CD14-positive monocyte (primary cell): ENCODE results near the gene ZNF181. TPM values are rescaled to one million over a fixed set of nuclear protein-coding genes. Genes with fewer than 3 reads are reported as not detected.
A peak's percentile ranks its signal among the peaks of the same experiment; 100 is the strongest.

Experiments
- DNase-seq, 3 donors: peaks; one replicate each; pipeline ENCODE4 v3.0.0-alpha.2; 2011 to 2022
- H2AFZ ChIP-seq: 2 replicates; pipeline ENCODE4 v1.6.0; 2012; ENCODE audit warnings: mild to moderate bottlenecking, low read depth, low read length, inconsistent platforms; ENCODE audit not compliant: insufficient read depth, poor library complexity, severe bottlenecking
- H3K27ac ChIP-seq, 2 donors: 1 replicate in 1 of 2; 2 replicates in 1 of 2; pipeline ENCODE4 v1.5.1; 2012 to 2013; ENCODE audit warnings: low read length in 2 of 2, control low read depth in 1 of 2, inconsistent platforms in 1 of 2, low read depth in 1 of 2, mild to moderate bottlenecking in 1 of 2
- H3K27me3 ChIP-seq, 2 donors: one replicate each; pipeline versions ENCODE4 v1.6.0 to v1.6.1; 2011 to 2013; ENCODE audit warnings: low read length in 2 of 2; ENCODE audit not compliant: control insufficient read depth in 2 of 2, insufficient read depth in 2 of 2
- H3K36me3 ChIP-seq, 2 donors: replicated peaks in 1 of 2; 1 replicate in 1 of 2; 2 replicates in 1 of 2; pipeline versions ENCODE4 v1.5.1 to v1.6.1; 2012 to 2013; ENCODE audit warnings: low read length in 2 of 2, control low read depth in 1 of 2, inconsistent platforms in 1 of 2, mild to moderate bottlenecking in 1 of 2; ENCODE audit not compliant: insufficient read depth in 2 of 2, control insufficient read depth in 1 of 2
- H3K4me1 ChIP-seq, 2 donors: 1 replicate in 1 of 2; 2 replicates in 1 of 2; pipeline versions ENCODE4 v1.5.1 to v1.6.1; 2012 to 2013; ENCODE audit warnings: low read length in 2 of 2, control low read depth in 1 of 2, inconsistent platforms in 1 of 2, mild to moderate bottlenecking in 1 of 2, moderate library complexity in 1 of 2; ENCODE audit not compliant: insufficient read depth in 2 of 2, control insufficient read depth in 1 of 2
- H3K4me2 ChIP-seq: replicated peaks from 2 replicates; pipeline ENCODE3; 2012; ENCODE audit warnings: low read length, moderate library complexity, mild to moderate bottlenecking; ENCODE audit not compliant: poor library complexity, severe bottlenecking; ENCODE audit errors: extremely low read depth
- H3K4me3 ChIP-seq, 3 experiments: fragments of 200-600 bp in 1 of 3; sonication (generic) in 1 of 3; replicated peaks in 1 of 3; 1 replicate in 2 of 3; 2 replicates in 1 of 3; pipeline ENCODE4 v1.5.1; 2011 to 2013; ENCODE audit warnings: low read length in 3 of 3, mild to moderate bottlenecking in 3 of 3, control low read depth in 2 of 3, low read depth in 2 of 3, inconsistent platforms in 1 of 3, moderate library complexity in 1 of 3
- H3K79me2 ChIP-seq: 2 replicates; pipeline ENCODE4 v1.6.0; 2012; ENCODE audit warnings: mild to moderate bottlenecking, control low read depth, inconsistent platforms, low read length, moderate library complexity; ENCODE audit not compliant: insufficient read depth
- H3K9ac ChIP-seq: 2 replicates; pipeline ENCODE4 v1.6.0; 2017; ENCODE audit warnings: low read length, mild to moderate bottlenecking; ENCODE audit not compliant: insufficient read depth, poor library complexity, severe bottlenecking
- H3K9me3 ChIP-seq, 2 donors: replicated peaks in 1 of 2; 1 replicate in 1 of 2; 2 replicates in 1 of 2; pipeline versions ENCODE4 v1.5.1 to v1.6.1; 2012 to 2013; ENCODE audit warnings: low read length in 2 of 2, control low read depth in 1 of 2; ENCODE audit not compliant: control insufficient read depth in 1 of 2, insufficient read depth in 1 of 2
- H4K20me1 ChIP-seq: 2 replicates; pipeline ENCODE4 v1.6.0; 2012; ENCODE audit warnings: mild to moderate bottlenecking, low read length, control low read depth, moderate library complexity; ENCODE audit not compliant: insufficient read depth
- H3K27ac Mint-ChIP-seq, 7 donors: one replicate each; pipeline ENCODE4 v1.8.0; 2020; ENCODE audit warnings: mild to moderate bottlenecking in 7 of 7, mixed read lengths in 7 of 7, moderate library complexity in 6 of 7, inconsistent platforms in 2 of 7
- H3K27me3 Mint-ChIP-seq, 3 donors: one replicate each; pipeline ENCODE4 v1.8.0; 2021 to 2022; ENCODE audit warnings: low read depth in 3 of 3, mild to moderate bottlenecking in 3 of 3, mixed read lengths in 3 of 3, moderate library complexity in 3 of 3, inconsistent platforms in 1 of 3
- H3K36me3 Mint-ChIP-seq, 2 donors: one replicate each; pipeline ENCODE4 v1.8.0; 2020; ENCODE audit warnings: mixed read lengths in 2 of 2, inconsistent platforms in 1 of 2, mild to moderate bottlenecking in 1 of 2
- H3K4me1 Mint-ChIP-seq: one replicate; pipeline ENCODE4 v1.8.0; 2020; ENCODE audit warnings: mild to moderate bottlenecking, mixed read lengths
- H3K4me3 Mint-ChIP-seq, 2 donors: one replicate each; pipeline ENCODE4 v1.8.0; 2020; ENCODE audit warnings: mild to moderate bottlenecking in 2 of 2, mixed read lengths in 2 of 2, moderate library complexity in 1 of 2
- H3K9me3 Mint-ChIP-seq, 7 donors: one replicate each; pipeline ENCODE4 v1.8.0; 2020 to 2022; ENCODE audit warnings: mixed read lengths in 7 of 7, mild to moderate bottlenecking in 6 of 7, moderate library complexity in 6 of 7, inconsistent platforms in 2 of 7
- WGBS: methylation state at CpG from one replicate; pipeline ENCODE4 v1.1.5; 2013; ENCODE audit warnings: missing lambda C conversion rate; ENCODE audit not compliant: insufficient coverage; 5-methylcytosine and 5-hydroxymethylcytosine counted together
- intact Hi-C, 2 donors: fragments of 100-400 bp; cut with micrococcal nuclease; formaldehyde crosslinking; loops; one replicate each; pipeline versions ENCODE4 v1.15.0 to v1.15.1; 2023
- polyA plus RNA-seq, 3 donors: library from polyadenylated mRNA; depleted of rRNA in 1 of 3; unstranded in 2 of 3; stranded (reverse) in 1 of 3; fragments of 300-500 nt in 2 of 3; fragments of >200 nt in 1 of 3; fragmentation: Illumina TruSeq in 2 of 3; gene quantifications; 1 replicate in 2 of 3; 2 replicates in 1 of 3; pipeline ENCODE4 v1.2.3, GENCODE V29; 2012 to 2021
- TF ChIP-seq, protein P1 (sequence below): fragments of 200-600 bp; IDR thresholded peaks from one replicate; pipeline ENCODE4 v1.8.0; 2022; ENCODE audit warnings: antibody characterized with exemption, mild to moderate bottlenecking

The ZNF181 gene
- polyA plus RNA-seq, 3 donors: 2.3 to 5.7 (median 3.0) TPM

DNA sequence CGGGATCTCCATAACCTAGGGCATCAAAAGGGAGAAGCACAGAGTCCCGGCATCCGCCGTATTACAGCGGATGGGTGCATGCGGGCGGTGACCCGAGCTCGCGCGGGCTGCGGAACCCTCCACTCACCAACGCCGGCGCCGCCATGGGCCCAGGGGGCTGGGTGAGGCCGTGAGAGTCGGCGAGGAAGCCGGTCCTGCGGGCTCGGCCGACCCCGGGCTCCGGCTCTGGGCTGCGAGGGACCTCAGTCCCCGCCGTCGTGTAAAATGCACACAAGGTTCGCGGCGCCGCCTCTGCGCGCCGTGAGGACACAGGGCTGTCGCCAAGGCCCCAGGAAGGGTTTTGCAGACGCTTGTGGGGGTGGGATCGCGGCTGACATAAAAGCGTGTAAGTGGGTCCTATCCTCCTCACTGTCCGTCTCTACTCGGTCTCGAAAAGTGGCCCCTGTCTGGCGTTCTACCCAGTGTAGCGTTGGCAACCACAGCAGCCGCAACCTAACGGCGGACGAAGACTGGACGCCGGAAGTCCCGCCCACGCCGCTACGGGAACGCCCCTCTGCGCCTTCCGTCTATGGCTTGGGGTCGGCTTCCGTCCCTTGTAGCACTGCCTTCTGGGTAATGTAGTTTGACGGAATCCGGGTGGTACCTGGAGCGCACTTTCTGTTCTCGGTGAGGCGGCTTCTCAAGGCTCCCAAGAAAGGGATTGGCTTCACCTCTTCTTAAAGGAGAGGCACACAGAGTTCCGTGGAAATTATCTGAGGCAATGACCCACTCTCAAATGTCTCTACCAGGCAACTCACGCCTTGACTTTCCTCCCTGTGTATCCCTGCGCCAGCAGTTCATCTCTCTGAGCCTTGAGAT lies 38.9 kb downstream of the ZNF181 start, which contains the start of gene ZNF599:
Gene ZNF599 (minus strand): TSS at position 519 of the 858 bp plus-strand sequence. CDS start 374 bp downstream, at position 145.
- TF ChIP-seq, protein P1, sequence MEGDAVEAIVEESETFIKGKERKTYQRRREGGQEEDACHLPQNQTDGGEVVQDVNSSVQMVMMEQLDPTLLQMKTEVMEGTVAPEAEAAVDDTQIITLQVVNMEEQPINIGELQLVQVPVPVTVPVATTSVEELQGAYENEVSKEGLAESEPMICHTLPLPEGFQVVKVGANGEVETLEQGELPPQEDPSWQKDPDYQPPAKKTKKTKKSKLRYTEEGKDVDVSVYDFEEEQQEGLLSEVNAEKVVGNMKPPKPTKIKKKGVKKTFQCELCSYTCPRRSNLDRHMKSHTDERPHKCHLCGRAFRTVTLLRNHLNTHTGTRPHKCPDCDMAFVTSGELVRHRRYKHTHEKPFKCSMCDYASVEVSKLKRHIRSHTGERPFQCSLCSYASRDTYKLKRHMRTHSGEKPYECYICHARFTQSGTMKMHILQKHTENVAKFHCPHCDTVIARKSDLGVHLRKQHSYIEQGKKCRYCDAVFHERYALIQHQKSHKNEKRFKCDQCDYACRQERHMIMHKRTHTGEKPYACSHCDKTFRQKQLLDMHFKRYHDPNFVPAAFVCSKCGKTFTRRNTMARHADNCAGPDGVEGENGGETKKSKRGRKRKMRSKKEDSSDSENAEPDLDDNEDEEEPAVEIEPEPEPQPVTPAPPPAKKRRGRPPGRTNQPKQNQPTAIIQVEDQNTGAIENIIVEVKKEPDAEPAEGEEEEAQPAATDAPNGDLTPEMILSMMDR: no peak
- Histone ChIP-seq H2AFZ (peak within 1 kb of the TSS; percentile 94), H3K4me1 (peaks cover 11 to 13% of the 10 kb centered on the region in 2 donors), H4K20me1 (no peaks in the 10 kb centered on the region), H3K9ac (peak within 1 kb of the TSS; percentile 63), H3K9me3 (peaks cover 57 to 60% of the 10 kb centered on the region in 2 donors), H3K4me3 (peak within 1 kb of the TSS; percentile 65 to 74 (median 71)), H3K36me3 (no peaks in the 10 kb centered on the region), H3K79me2 (no peaks in the 10 kb centered on the region), H3K27me3 (peaks cover 0 to 2% of the 10 kb centered on the region in 2 donors), H3K27ac (no peak within 1 kb of the TSS), H3K4me2 (peak within 1 kb of the TSS; percentile 88)
- Mint-ChIP-seq H3K4me3 (peak within 1 kb of the TSS; percentile 83 to 90), H3K27me3 (peaks cover 5 to 7% (median 5%) of the 10 kb centered on the region in 3 donors), H3K4me1 (peaks cover 12% of the 10 kb centered on the region), H3K36me3 (peaks cover 7 to 13% of the 10 kb centered on the region in 2 donors), H3K9me3 (peaks cover 28 to 68% (median 51%) of the 10 kb centered on the region in 7 donors), H3K27ac (peak within 1 kb of the TSS in 4 of 7 donors; percentile 7 to 71 (median 66))
- intact Hi-C loops: loop anchor here (5.0 kb wide), 2 partner anchors 41 to 96 kb away; partner anchors contain the start of genes SCGB2B2 (in 1 of the 2), ZNF181 (in 1 of the 2) and ZNF302 (in 1 of the 2)
- DNase-seq: peak; percentile 66 to 85 (median 72)
- WGBS: under 1% methylated on average over 64 of the region's 69 CpGs

DNA sequence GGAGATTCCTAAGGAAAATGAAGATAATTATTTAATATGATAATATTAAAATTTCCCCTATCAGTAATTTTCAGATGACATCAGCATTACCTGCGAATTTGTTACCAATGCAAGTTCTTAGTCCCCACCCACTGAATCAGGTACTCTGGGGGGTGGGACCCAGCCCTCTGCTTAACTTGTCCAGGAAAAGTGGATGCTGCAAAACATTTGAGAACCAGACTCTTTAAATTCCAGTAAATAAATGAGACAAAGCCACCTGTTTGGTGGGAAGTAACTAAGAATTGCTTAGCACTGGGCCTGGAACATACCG lies 39.5 kb downstream of the ZNF181 start:
- Mint-ChIP-seq H3K4me3 (no peak overlapping the region), H3K4me1 (peaks cover 12% of the 10 kb centered on the region), H3K27ac (no peak overlapping the region), H3K36me3 (peaks cover 4 to 9% of the 10 kb centered on the region in 2 donors), H3K27me3 (peaks cover 5 to 7% (median 5%) of the 10 kb centered on the region in 3 donors), H3K9me3 (peaks cover 28 to 65% (median 47%) of the 10 kb centered on the region in 7 donors)
- whole genome bisulfite sequencing: no CpG with 5 or more reads among the region's 2 CpGs
- Histone ChIP-seq H3K27ac (no peak overlapping the region), H3K27me3 (peaks cover 0 to 2% of the 10 kb centered on the region in 2 donors), H3K36me3 (no peaks in the 10 kb centered on the region), H3K79me2 (no peaks in the 10 kb centered on the region), H4K20me1 (no peaks in the 10 kb centered on the region), H3K9me3 (peaks cover 52 to 56% of the 10 kb centered on the region in 2 donors), H3K9ac (no peak overlapping the region), H3K4me3 (peak overlapping the region in 2 of 3 experiments; percentile 65 to 74), H2AFZ (peak overlapping the region; percentile 94), H3K4me2 (peak overlapping the region; percentile 88), H3K4me1 (peaks cover 11 to 13% of the 10 kb centered on the region in 2 donors)
- no peak for DNase-seq
- TF ChIP-seq, protein P1: no peak
- intact Hi-C loops: loop anchor here (5.0 kb wide), 2 partner anchors 41 to 96 kb away; partner anchors contain the start of genes SCGB2B2 (in 1 of the 2), ZNF181 (in 1 of the 2) and ZNF302 (in 1 of the 2)
